ENCODE measurements around the gene CYTH4.

Gene CYTH4

GRCh38 chr22:37343348-37343747 is 61.0 kb downstream of the CYTH4 start:
- DNase-seq (ENCODE audit: low read depth in 2 of 3, low spot score in 1 of 3), result no peak

- no peak for DNase-seq (ENCODE audit: low read depth in 2 of 3, low spot score in 1 of 3)
Measured at GRCh38 chr22:37343863-37344734, 61.8 kb downstream of the CYTH4 start.

- DNase-seq (ENCODE audit: low read depth in 2 of 3, low spot score in 1 of 3), result no peak
Measured at GRCh38 chr22:37344735-37345449, 62.6 kb downstream of the CYTH4 start.

- DNase-seq (ENCODE audit: low read depth in 2 of 3, low spot score in 1 of 3), result no peak
Measured at GRCh38 chr22:37345863-37346504, 63.7 kb downstream of the CYTH4 start.

DNA sequence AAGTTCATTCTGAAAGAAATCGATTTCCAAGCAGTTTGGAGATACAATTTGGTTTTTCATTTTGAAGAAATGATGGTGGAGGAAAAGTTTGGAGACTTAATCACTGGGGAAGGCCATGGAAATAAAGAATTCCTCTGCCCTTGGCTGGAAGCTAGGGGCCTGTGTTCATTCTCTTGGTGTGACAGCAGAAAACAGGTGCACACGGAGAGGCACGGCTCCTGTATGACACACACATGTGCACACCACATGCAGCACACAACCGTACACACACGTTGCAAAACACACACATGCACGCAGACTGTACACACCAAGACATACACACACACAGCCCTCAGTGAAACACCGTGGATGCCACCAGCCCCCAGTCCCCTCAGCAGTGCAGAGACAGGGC is 64.2 kb downstream of the CYTH4 start:
- DNase-seq (ENCODE audit: low read depth in 2 of 3, low spot score in 1 of 3), result no peak

- no peak for DNase-seq (ENCODE audit: low read depth in 2 of 3, low spot score in 1 of 3)
Measured at GRCh38 chr22:37349043-37349814, 66.9 kb downstream of the CYTH4 start.

DNA sequence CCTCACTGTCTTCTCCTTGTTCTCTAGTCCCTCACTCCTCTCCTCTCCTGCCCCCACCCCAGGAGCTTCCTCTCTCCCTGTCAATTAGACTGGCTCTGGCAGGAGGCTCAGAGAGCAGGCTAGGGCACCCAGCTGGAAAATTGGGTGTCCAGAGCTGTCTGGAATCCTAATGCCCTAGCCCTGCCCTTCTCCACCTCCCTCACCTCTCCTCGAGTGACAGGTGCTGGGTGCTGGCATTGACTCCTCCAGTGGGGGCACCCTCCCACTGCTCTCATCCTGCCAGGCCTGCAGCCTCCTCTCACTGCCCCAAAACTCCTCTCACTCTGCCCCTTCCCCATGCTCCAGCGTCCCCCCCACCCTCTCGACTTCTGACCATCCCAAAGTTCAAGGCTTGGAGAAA is 68.9 kb downstream of the CYTH4 start:
- no peak for DNase-seq (ENCODE audit: low read depth in 2 of 3, low spot score in 1 of 3)

- no peak for DNase-seq (ENCODE audit: low read depth in 2 of 3, low spot score in 1 of 3)
Measured at GRCh38 chr22:37352481-37352880, 70.2 kb downstream of the CYTH4 start.

- DNase-seq (ENCODE audit: low read depth in 2 of 3, low spot score in 1 of 3), result no peak
Measured at GRCh38 chr22:37353839-37354238, 71.5 kb downstream of the CYTH4 start.

- no peak for DNase-seq (ENCODE audit: low read depth in 2 of 3, low spot score in 1 of 3)
Measured at GRCh38 chr22:37354261-37354660, 72.0 kb downstream of the CYTH4 start.

- DNase-seq (ENCODE audit: low read depth in 2 of 3, low spot score in 1 of 3), result no peak
Measured at GRCh38 chr22:37354670-37355069, 72.4 kb downstream of the CYTH4 start.

GRCh38 chr22:37355174-37355573 is 72.9 kb downstream of the CYTH4 start:
- DNase-seq (ENCODE audit: low read depth in 2 of 3, low spot score in 1 of 3), result no peak

GRCh38 chr22:37356922-37357321 is 74.6 kb downstream of the CYTH4 start:
- DNase-seq (ENCODE audit: low read depth in 2 of 3, low spot score in 1 of 3), result no peak

DNA sequence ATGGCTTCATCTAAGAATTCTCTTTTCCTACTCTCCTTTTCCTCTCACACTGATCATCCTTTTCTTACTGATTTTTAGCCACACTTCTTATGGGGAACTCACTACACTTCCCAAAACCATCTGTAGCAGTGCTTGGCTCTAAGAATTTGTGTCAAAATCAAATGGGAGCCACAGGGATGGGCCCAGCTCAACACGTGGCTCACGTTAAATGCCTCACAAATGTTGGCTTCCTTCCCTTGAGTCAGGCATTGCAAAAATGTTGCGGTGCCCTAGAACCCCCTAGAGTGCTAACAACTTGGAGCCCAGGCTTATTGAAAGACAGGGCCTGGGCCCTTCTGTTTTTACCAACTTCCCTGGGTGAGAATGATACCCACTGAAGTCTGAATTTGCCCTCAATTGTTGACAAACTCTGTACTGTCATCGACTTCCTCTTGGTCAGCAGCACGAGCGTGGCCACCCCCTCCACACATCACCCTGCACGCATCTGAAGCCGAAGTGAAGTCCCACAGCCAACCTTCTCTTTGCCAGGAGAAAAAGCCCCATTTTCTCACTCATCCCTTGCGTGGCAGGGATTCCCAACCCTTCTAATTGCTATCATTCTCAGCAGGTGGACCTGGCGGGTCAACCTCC is 75.3 kb downstream of the CYTH4 start:
- DNase-seq (ENCODE audit: low read depth in 2 of 3, low spot score in 1 of 3), result no peak

- no peak for DNase-seq (ENCODE audit: low read depth in 2 of 3, low spot score in 1 of 3)
Measured at GRCh38 chr22:37358386-37358785, 76.1 kb downstream of the CYTH4 start.

- no peak for DNase-seq (ENCODE audit: low read depth in 2 of 3, low spot score in 1 of 3)
Measured at GRCh38 chr22:37358917-37359316, 76.6 kb downstream of the CYTH4 start.

DNA sequence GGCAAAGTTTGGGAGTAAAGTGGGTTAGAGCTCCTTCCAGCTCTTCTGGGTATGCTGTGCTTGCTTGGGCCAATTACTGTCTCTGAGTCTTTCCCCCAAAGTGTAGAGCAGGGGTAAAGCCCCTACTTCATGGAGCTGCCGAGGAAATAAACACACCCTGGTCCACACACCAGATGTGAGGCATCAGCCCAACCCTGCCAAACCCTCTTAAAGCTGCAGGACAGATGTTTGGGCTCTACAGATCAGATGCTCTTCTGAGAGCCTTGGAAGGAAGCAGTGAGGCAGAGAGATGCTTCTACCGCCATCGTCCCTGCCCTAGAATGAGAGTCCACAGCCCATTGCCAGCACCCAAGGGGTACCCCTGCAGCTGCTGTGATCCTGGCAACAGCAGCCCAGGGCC is 80.3 kb downstream of the CYTH4 start:
- DNase-seq (ENCODE audit: low read depth in 2 of 3, low spot score in 1 of 3), result no peak

- no peak for DNase-seq (ENCODE audit: low read depth in 2 of 3, low spot score in 1 of 3)
Measured at GRCh38 chr22:37363261-37363992, 81.1 kb downstream of the CYTH4 start.

Data from stimulated activated CD4-positive, alpha-beta T cell treated with anti-CD3 and anti-CD28 coated beads, Interleukin-12 subunit alpha, Interleukin-12 subunit beta, amount 100 ng/mL, for 48 hours (primary cell).